ENCODE results near the gene SLC19A3.
"Not testable (repeated sequence)": the region's sequence is repeated elsewhere in the genome, so short reads cannot be mapped to it uniquely, and the experiment has no call there.

The SLC19A3 gene

GRCh38 chr2:227701556-227701955, 16.3 kb downstream of the SLC19A3 start:
- no peak for DNase-seq

GRCh38 chr2:227696990-227697679, 20.7 kb downstream of the SLC19A3 start:
- DNase-seq: no peak

GRCh38 chr2:227687189-227687588, 30.6 kb downstream of the SLC19A3 start:
- DNase-seq: no peak

DNA sequence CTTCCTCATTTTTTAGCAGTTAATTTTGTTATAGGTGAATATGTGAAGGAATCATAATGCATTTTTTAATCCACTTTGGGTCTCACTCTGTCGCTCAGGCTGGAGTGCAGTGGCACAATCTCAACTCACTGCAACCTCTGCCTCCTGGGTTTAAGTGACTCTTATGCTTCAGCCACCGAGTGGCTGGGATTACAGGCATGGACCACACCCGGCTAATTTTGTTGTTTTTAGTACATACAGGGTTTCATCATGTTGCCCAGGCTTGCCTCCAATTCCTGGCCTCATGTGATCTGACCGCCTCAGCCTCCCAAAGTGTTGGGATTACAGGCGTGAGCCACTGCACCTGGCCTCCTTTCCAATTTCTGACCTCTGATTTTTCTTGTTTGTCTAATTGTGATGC, 33.6 kb downstream of the SLC19A3 start:
- no peak for DNase-seq

GRCh38 chr2:227677928-227678327, 39.9 kb downstream of the SLC19A3 start:
- DNase-seq: no peak

DNA sequence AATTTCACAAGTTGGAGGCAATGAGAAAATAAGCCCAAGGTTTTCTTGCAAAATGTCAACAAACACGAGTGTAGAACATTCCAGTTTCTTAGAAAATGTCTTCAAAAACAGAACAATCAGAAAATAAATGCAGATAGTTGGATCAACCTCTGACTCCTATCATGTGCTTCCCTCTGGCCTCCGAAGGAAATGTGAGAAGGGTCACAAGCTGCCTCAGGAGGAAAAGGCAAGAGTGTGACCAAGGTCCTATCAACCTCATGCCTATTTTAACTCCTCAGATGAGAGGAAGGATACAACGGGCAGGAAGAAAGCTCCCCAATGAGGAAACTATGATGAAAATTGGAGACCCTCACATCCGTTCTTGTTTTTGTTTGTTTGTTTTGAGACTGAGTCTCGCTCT, 43.3 kb downstream of the SLC19A3 start:
- DNase-seq: no peak

- DNase-seq: not testable (repeated sequence)
Measured at GRCh38 chr2:227673620-227674019, 44.2 kb downstream of the SLC19A3 start.

DNA sequence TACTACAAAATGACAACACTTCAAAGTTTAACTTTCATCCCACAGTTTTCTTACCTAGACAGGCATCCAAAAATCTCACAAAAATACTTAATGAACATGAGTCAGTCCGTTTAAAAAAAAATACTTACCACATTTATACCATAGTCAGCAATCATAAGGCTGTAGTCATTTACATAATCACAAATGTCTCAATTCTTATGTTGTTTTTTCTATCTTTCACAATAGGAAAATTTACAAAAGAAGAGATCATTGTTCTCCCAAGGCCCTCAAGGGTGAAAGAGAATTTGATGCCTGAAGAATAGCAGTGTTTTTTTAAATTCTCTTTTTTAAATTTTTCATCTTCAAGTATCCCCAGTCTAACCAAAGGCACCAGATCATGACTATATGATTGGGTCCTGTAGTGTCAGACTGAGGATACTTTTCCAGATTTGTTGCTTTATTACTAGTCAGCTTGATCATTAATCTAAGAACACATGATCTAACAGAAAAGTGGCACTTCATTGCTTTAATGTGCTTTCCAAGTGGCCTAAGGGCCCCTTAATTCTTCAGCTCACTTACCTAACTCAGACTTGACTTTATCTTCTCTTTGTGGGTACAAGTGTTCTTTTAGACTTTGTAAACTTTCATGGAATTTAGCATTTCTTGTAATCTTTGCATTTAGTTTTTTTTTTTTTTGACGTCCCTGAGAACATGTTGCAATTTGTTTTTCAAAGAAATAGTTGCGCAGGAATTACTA, 46.5 kb downstream of the SLC19A3 start:
- no peak for DNase-seq

- not testable (repeated sequence) for DNase-seq
Measured at GRCh38 chr2:227666631-227667170, 51.1 kb downstream of the SLC19A3 start, which contains the start of gene SCYGR5. TSS of gene SCYGR5 (plus strand) at chr2:227666804. CDS start at chr2:227666804, 0 bp downstream.

DNA sequence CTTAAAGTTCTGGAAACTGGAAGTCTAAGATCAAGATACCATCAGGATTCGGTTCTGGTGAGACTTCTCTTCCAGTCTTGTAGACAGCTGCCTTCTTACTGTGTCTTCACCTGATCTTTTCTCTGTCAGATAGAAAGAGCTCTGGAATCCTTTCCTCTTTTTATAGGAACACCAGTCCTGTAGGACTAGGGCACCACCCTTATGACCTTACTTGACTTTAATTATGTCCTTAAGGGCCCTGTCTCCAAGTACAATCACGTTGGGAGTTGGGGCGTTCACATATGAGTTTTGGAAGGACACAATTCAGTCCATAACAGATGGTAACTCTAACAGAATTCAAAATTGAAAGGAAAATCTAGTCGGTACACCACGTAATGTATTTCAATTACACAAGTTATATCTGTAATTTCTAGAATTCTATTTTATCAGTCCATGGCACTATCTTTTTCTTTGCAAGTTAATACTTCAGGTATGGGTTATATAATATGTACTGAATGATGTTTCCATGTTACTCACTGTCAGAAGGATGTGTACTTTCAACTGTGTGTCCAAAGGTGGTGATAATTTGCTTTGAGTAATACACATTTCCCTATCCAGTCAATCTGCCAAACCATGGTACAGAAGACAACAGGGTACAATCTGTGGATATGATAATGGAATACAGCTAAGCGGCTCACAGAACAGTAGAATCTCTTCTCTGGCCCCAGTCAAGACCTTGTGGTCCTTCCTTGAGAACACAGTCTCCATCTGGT, 52.5 kb downstream of the SLC19A3 start:
- no peak for DNase-seq

DNA sequence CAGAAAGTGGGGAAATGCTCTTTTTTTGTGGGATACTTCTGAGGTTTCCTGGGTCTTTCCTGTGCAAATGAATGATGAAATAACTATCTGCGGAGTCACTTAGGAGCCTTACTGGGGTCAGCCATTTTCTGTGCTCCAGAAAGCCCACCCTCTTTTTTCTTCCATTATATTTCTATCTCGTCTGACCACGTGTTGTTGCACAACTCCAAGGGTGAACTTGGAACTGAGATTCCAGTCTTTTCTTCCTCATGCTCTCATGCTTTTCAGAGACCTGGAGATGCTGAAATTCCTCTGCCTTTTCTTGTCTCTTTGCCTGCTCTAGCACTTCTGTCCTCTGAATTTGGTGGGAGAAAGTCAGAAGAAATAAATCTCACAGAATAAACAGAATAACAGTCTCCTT, 56.0 kb downstream of the SLC19A3 start:
- DNase-seq: no peak

DNA sequence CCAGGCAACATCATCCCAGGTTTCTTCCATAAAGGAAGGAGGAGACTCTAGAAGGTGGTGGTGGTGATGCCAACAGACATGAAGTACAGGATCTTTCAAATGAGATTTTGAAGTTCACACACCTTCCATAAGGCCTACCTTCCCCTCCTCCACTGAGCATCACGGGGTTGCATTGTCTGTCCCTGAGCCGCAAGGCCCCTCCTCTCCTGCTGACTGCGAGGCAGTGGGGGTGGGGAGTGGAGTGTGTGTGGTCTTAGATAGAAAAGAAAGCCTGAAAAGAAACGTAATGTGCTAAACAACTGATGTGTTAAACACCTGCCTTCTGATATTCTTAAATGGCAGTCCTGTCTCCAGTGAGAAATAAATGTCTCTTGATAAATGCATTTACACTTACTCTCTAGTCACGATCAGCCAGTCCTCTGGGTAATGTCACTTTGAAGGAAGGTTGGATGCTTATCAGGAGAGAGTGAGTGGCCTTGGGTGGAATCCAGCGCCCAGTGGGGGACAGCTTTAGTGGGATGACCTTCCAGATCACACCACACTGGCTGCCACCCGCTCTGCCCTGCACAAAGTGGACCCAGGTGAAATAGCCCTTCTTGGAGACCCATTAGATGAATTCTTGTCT, 56.7 kb downstream of the SLC19A3 start:
- no peak for DNase-seq

DNA sequence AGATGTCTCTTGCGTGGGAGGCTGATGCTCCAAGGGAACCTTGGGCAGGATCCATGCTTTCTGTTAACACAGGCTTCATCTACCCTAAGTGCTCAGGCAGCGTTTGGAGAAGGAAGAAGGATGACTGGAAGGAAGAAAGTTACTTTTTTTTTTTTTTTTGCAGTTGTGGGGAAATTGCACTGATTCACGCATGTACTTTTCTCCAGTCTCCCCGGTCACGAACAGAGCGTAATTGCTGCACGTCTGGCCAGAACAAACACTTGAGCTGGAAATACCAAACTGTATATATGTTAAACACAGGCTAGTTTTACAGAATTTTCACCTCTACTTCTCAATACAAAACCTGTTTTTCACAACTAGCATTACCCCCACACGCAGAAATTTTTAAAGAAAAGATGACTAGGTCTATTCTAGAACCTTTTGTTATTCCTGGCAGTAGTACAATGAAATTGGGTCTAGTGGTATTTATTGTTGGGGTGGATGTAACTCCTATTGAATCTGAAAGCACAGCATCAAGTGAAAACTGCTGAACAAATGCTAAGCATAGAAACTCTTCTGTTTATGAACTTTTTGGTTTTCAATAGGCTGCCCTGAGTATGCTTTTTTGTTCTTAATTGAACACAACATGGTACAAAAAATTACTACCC, 60.5 kb downstream of the SLC19A3 start:
- no peak for DNase-seq

DNA sequence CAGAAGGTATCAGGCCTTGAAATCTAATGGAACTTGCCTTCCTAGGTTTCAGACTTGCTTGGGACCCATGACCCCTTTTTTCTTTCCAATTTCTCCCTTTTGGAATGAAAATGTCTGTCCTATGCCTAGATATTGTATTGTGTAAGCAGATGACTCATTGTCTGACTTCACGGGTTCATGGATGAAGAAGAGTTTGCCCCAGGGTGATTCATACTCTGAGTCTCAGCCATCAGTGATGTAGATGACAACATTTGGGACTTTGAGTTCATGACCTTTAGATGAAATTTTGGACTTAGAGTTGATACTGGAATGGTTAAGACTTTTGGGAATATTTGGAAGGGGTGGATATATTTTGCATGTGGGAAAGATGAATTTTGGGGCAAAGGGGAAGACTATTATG, 62.4 kb downstream of the SLC19A3 start:
- DNase-seq: no peak

GRCh38 chr2:227654426-227654825, 63.4 kb downstream of the SLC19A3 start:
- DNase-seq: no peak

DNA sequence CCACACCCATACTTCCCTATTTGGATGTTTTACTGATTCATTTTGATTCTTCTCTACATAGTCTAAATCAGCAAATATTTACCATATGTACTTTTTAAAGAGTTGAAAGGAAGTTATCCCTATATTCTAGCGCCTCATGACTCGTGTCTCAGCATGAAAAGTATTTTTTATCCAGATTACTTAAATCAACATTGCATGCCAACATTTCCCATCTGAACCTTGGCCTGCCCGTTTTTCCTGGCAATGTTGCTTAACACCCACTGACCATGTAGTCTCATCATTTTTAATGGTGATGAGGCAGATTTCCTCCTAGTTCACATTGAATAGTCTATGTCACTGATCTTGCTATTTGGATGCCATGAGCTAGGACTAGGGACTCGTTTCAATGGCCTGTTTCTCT, 64.4 kb downstream of the SLC19A3 start:
- no peak for DNase-seq

- no peak for DNase-seq
Measured at GRCh38 chr2:227643990-227644551, 73.8 kb downstream of the SLC19A3 start.

- no peak for DNase-seq
Measured at GRCh38 chr2:227642656-227643055, 75.2 kb downstream of the SLC19A3 start.

- DNase-seq: no peak
Measured at GRCh38 chr2:227634201-227634600, 83.6 kb downstream of the SLC19A3 start.
